ENCODE data around the gene EIF5AL1.

GRCh38 chr10:79542626-79543025 is 30.3 kb downstream of the EIF5AL1 start:
- TF ChIP-seq POLR2AphosphoS5 (IDR thresholded peaks at IDR 0.05; ENCODE audit: low read depth) (no peak), CTCF (conservative IDR thresholded peaks at IDR 0.05; ENCODE audit: low read depth in 2 of 2) (no peak), EZH2phosphoT487 (IDR thresholded peaks at IDR 0.05; ENCODE audit: unreplicated experiment) (no peak)
